Central memory CD8-positive, alpha-beta T cell (primary cell): ENCODE results near the gene SAP30.
A peak's percentile ranks its signal among the peaks of the same experiment; 100 is the strongest.

Experiments used
- ATAC-seq: fragments of 150-1000 bp; cut with Tn5 transposase; replicated peaks from 2 replicates; pipeline ENCODE4 v1.10.0; 2022; ENCODE audit warnings: mild to moderate bottlenecking, moderate FRiP score, moderate number of reproducible peaks; ENCODE audit not compliant: poor library complexity, severe bottlenecking; ENCODE audit errors: extremely low read depth
- DNase-seq, 2 donors: peaks; one replicate each; pipeline ENCODE4 v3.0.0; 2021; ENCODE audit warnings: low spot score in 2 of 2
- H3K27ac Mint-ChIP-seq: one replicate; pipeline ENCODE4 v1.8.0; 2022; ENCODE audit warnings: low read depth, mild to moderate bottlenecking, moderate library complexity, mixed read lengths
- H3K27me3 Mint-ChIP-seq: one replicate; pipeline ENCODE4 v1.8.0; 2022; ENCODE audit warnings: mixed read lengths
- H3K36me3 Mint-ChIP-seq: one replicate; pipeline ENCODE4 v1.8.0; 2022; ENCODE audit warnings: mild to moderate bottlenecking, moderate library complexity, mixed read lengths; ENCODE audit not compliant: insufficient read depth
- H3K4me1 Mint-ChIP-seq: one replicate; pipeline ENCODE4 v1.8.0; 2022; ENCODE audit warnings: mixed read lengths
- H3K4me3 Mint-ChIP-seq: one replicate; pipeline ENCODE4 v1.8.0; 2022; ENCODE audit warnings: mild to moderate bottlenecking, moderate library complexity, mixed read lengths
- H3K9me3 Mint-ChIP-seq: one replicate; pipeline ENCODE4 v1.8.0; 2022; ENCODE audit warnings: mixed read lengths

SAP30 gene

GRCh38 chr4:173343832-173344397 lies 26.8 kb upstream of the SAP30 start:
- no peak for ATAC-seq

GRCh38 chr4:173345648-173346047 lies 25.1 kb upstream of the SAP30 start:
- Mint-ChIP-seq H3K4me3 (no peak overlapping the region), H3K27ac (no peak overlapping the region), H3K27me3 (peaks cover 17% of the 10 kb centered on the region), H3K4me1 (no peaks in the 10 kb centered on the region), H3K9me3 (no peaks in the 10 kb centered on the region), H3K36me3 (no peaks in the 10 kb centered on the region)
- DNase-seq (no peak), ATAC-seq (no peak)

More at GRCh38 chr4:173343832-173344397, 26.8 kb upstream of the SAP30 start:
- no peak for DNase-seq
- no peaks in the 10 kb centered on the region for H3K36me3 Mint-ChIP-seq
- peaks cover 12% of the 10 kb centered on the region for H3K27me3 Mint-ChIP-seq
- no peaks in the 10 kb centered on the region for H3K4me1 Mint-ChIP-seq
- H3K4me3 Mint-ChIP-seq = no peak overlapping the region
- no peaks in the 10 kb centered on the region for H3K9me3 Mint-ChIP-seq
- H3K27ac Mint-ChIP-seq = no peak overlapping the region

DNA sequence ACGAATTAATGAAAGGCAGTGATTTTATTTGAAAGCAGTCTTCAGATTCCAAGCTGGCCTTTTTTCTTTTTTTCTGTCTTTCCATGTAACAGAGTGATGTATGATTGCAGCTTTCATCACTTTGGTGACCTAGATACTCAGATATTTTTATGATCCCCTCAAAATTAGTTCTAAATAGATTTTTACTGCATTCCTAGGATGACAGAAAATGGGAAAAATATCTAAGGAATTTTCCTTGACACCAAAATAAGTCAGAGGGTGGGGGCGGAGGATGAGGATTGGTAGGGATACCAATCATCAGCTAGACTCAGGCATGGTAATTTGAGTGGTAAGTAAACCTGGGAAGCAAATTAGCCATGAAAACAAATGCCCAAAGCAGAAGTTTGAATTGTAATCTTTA lies 24.7 kb upstream of the SAP30 start:
- H3K9me3 Mint-ChIP-seq = no peaks in the 10 kb centered on the region
- no peaks in the 10 kb centered on the region for H3K36me3 Mint-ChIP-seq
- no peaks in the 10 kb centered on the region for H3K4me1 Mint-ChIP-seq
- DNase-seq = no peak
- no peak overlapping the region for H3K27ac Mint-ChIP-seq
- no peak overlapping the region for H3K4me3 Mint-ChIP-seq
- ATAC-seq = no peak
- H3K27me3 Mint-ChIP-seq = peaks cover 20% of the 10 kb centered on the region

DNA sequence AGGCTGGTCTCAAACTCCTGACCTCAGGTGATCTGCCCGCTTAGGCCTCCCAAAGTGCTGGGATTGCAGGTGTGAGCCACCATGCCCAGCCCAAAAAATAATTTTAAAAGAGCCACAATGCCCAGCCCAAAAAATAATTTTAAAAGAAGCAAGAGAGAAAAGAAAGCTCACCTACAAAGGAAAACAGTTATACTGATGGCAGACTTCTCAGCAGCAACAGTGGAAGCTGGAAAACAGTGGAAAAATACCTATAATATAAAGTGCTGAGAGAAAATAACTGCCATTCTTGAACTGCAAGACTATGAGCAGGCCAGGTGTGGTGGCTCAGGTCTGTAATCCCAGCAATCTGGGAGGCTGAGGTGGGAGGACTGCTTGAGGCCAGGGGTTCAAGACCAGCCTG lies 23.3 kb upstream of the SAP30 start:
- ATAC-seq (no peak), DNase-seq (no peak)
- H3K27me3 Mint-ChIP-seq = peaks cover 20% of the 10 kb centered on the region
- no peaks in the 10 kb centered on the region for H3K36me3 Mint-ChIP-seq
- H3K27ac Mint-ChIP-seq = no peak overlapping the region
- no peaks in the 10 kb centered on the region for H3K4me1 Mint-ChIP-seq
- no peak overlapping the region for H3K4me3 Mint-ChIP-seq
- H3K9me3 Mint-ChIP-seq = no peaks in the 10 kb centered on the region

GRCh38 chr4:173357939-173358338 lies 12.8 kb upstream of the SAP30 start:
- H3K4me3 Mint-ChIP-seq = no peak overlapping the region
- H3K36me3 Mint-ChIP-seq = no peaks in the 10 kb centered on the region
- no peaks in the 10 kb centered on the region for H3K27me3 Mint-ChIP-seq
- no peak overlapping the region for H3K27ac Mint-ChIP-seq
- no peak for ATAC-seq
- DNase-seq = no peak
- H3K9me3 Mint-ChIP-seq = no peaks in the 10 kb centered on the region
- H3K4me1 Mint-ChIP-seq = no peaks in the 10 kb centered on the region

DNA sequence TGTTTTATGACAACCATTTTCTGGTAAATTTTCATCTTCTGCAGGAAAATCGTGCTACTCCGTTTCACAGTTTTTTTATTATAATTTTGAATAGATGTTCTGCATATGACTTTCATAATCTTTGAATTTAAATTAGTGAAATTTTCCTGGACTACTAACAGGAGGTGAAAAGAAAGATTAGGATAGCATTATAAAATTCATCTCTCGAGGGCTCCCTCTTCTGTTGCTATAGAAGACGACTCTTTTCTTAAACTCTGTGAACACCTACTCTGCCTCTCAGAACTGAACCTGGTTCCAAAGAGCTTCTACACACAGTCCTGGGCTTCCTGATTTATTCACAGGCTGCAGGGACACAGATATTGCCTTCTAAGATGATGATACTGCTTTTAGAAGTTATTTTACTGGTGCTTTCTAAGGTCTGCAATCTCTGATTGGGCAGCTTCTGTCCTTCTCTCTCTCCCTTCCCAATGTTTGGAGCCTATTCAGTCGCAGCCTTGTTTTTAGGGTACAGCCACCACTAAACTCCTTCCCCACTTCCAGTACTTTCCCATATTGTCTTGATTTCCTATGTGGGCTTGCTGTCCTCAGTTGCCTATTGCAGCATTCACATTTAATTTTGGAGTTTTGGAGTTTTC lies 10.1 kb upstream of the SAP30 start:
- no peak overlapping the region for H3K4me3 Mint-ChIP-seq
- DNase-seq (no peak), ATAC-seq (no peak)
- H3K36me3 Mint-ChIP-seq = no peaks in the 10 kb centered on the region
- H3K27me3 Mint-ChIP-seq = no peaks in the 10 kb centered on the region
- peaks cover 8% of the 10 kb centered on the region for H3K4me1 Mint-ChIP-seq
- no peak overlapping the region for H3K27ac Mint-ChIP-seq
- H3K9me3 Mint-ChIP-seq = no peaks in the 10 kb centered on the region

DNA sequence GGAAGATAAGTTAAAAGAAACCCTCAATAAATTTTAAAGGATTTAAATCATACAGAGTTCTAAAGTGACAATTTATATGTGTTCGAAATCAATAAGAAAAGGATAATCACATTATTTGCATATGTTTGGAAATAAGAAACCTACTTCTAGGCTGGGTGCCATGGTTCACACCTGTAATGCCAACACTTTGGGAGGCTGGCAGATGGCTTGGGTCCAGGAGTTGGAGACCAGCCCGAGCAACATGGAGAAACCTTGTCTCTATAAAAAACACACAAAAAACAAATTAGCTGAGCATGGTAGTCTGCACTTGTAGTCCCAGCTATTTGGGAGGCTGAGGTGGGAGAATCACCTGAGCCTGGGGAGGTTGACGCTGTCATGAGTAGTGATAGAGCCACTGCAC lies 8.1 kb upstream of the SAP30 start:
- no peak for DNase-seq

DNA sequence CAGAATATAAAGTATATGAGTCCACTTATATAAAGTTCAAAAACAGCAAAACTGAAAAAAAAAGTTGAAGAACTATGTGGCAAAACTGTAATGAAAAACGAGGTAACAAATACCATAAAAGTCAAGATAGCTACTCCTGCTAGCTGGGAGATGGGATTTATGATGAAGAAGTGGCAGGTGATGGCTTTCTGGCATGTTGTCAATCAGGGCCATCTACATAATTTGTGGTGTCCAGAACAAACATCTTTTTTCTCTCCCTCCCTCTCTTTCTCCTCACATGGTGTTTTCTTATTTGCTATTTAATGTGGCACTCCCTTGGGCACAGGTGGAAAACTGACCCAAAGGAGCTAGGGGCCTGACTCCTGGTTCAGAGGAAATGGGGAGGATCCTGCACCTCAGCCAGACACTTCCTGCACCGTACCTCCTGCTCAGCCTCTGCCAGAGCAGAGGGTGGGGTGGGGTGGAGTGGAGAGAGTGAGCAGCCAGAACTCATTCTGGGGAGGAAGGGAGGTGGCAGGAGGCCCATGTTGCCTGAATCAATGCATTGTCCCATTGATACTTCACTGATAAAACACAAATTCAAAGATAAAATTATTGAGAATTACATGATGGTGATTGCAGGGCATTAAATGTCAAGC lies 5.3 kb upstream of the SAP30 start:
- Mint-ChIP-seq H3K4me3 (no peak overlapping the region), H3K4me1 (peaks cover 21% of the 10 kb centered on the region), H3K27ac (no peak overlapping the region), H3K36me3 (peaks cover 8% of the 10 kb centered on the region), H3K9me3 (no peaks in the 10 kb centered on the region), H3K27me3 (no peaks in the 10 kb centered on the region)
- no peak for DNase-seq
- no peak for ATAC-seq

More for the DNA sequence above, 8.1 kb upstream of the SAP30 start:
- H3K4me3 Mint-ChIP-seq = no peak overlapping the region
- H3K27ac Mint-ChIP-seq = no peak overlapping the region
- ATAC-seq = no peak
- H3K36me3 Mint-ChIP-seq = no peaks in the 10 kb centered on the region
- H3K27me3 Mint-ChIP-seq = no peaks in the 10 kb centered on the region
- no peaks in the 10 kb centered on the region for H3K9me3 Mint-ChIP-seq
- H3K4me1 Mint-ChIP-seq = peaks cover 15% of the 10 kb centered on the region

GRCh38 chr4:173367285-173367684 lies 3.5 kb upstream of the SAP30 start:
- no peak overlapping the region for H3K4me3 Mint-ChIP-seq
- peaks cover 28% of the 10 kb centered on the region for H3K4me1 Mint-ChIP-seq
- no peaks in the 10 kb centered on the region for H3K9me3 Mint-ChIP-seq
- no peak overlapping the region for H3K27ac Mint-ChIP-seq
- no peak for DNase-seq
- no peak for ATAC-seq
- H3K27me3 Mint-ChIP-seq = no peaks in the 10 kb centered on the region
- H3K36me3 Mint-ChIP-seq = peaks cover 18% of the 10 kb centered on the region

DNA sequence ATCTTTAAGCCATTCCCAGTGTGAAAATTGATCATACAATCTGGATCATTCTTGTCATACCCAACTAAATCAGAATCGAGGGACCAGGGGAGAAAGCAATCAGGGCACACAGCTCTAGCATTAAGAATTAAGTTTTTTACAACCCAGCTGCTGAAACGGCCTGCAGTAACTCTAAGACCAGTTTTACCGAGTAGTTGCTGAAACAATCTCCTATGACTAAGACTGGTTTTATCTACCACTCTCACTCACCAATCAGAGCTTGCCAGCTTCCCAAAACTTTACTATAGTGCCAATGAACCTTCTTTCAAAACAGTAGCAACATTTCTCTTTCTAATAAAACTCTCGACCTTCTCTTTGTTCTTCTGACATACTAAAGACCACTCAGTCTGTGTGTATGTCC lies 2.8 kb upstream of the SAP30 start:
- ATAC-seq (no peak), DNase-seq (no peak)
- H3K36me3 Mint-ChIP-seq = peaks cover 18% of the 10 kb centered on the region
- H3K4me3 Mint-ChIP-seq = no peak overlapping the region
- no peaks in the 10 kb centered on the region for H3K9me3 Mint-ChIP-seq
- peaks cover 28% of the 10 kb centered on the region for H3K4me1 Mint-ChIP-seq
- no peaks in the 10 kb centered on the region for H3K27me3 Mint-ChIP-seq
- peak overlapping the region; percentile 70 for H3K27ac Mint-ChIP-seq

DNA sequence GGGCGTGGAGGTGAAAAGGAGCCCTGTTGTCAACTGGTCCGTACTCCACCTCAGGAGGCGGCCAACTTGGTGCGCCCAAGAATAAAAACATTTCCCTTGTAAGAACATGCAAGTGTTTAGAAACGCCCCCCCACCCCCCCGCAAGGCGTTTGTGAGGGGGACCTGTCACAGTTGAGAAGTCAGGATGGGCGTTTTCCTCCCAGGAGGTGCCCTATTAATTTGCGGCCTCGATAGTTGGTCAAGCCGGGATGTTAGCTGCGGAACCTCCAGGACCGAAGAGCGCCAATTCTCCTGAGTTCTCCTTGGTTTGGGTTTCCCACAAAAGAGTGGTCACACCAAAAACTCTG lies 651 bp upstream of the SAP30 start:
- H3K4me3 Mint-ChIP-seq = peak overlapping the region; percentile 99
- H3K4me1 Mint-ChIP-seq = peaks cover 31% of the 10 kb centered on the region
- peaks cover 18% of the 10 kb centered on the region for H3K36me3 Mint-ChIP-seq
- peak overlapping the region; percentile 98 for H3K27ac Mint-ChIP-seq
- no peaks in the 10 kb centered on the region for H3K27me3 Mint-ChIP-seq
- ATAC-seq (peak; percentile 47), DNase-seq (no peak)
- no peaks in the 10 kb centered on the region for H3K9me3 Mint-ChIP-seq

- Mint-ChIP-seq H3K9me3 (no peaks in the 10 kb centered on the region), H3K4me3 (peak overlapping the region; percentile 99), H3K27me3 (no peaks in the 10 kb centered on the region), H3K27ac (peak overlapping the region; percentile 98), H3K4me1 (peaks cover 24% of the 10 kb centered on the region), H3K36me3 (peaks cover 18% of the 10 kb centered on the region)
- peak; percentile 28 to 41 for DNase-seq
- ATAC-seq = peak; percentile 5
These were observed 788 bp downstream of the SAP30 start for GRCh38 chr4:173371292-173372192.
